OCI-M1 (cell line): ENCODE data around the gene IL10.
"Not testable (repeated sequence)": the region's sequence is repeated elsewhere in the genome, so short reads cannot be mapped to it uniquely, and the experiment has no call there.

Experiments used
- DNase-seq: peaks from one replicate; lab custom pipeline; 2025; lab: John Stamatoyannopoulos, UW

IL10 gene

GRCh38 chr1:206765771-206766170 is 6.5 kb downstream of the IL10 start:
- DNase-seq = peak; percentile 57

- DNase-seq = not testable (repeated sequence)
Measured at GRCh38 chr1:206762741-206763364, 9.4 kb downstream of the IL10 start.

- DNase-seq = no peak
Measured at GRCh38 chr1:206761159-206761768, 11.0 kb downstream of the IL10 start.

- DNase-seq = no peak
Measured at GRCh38 chr1:206760590-206760989, 11.7 kb downstream of the IL10 start.

- no peak for DNase-seq
Measured at GRCh38 chr1:206757524-206758266, 14.6 kb downstream of the IL10 start.

GRCh38 chr1:206754011-206754410 is 18.3 kb downstream of the IL10 start:
- no peak for DNase-seq

- DNase-seq = no peak
Measured at GRCh38 chr1:206753141-206753540, 19.2 kb downstream of the IL10 start.

- DNase-seq = no peak
Measured at GRCh38 chr1:206752481-206752880, 19.8 kb downstream of the IL10 start.

GRCh38 chr1:206751891-206752290 is 20.4 kb downstream of the IL10 start:
- no peak for DNase-seq

GRCh38 chr1:206748348-206749030 is 23.8 kb downstream of the IL10 start:
- DNase-seq = no peak

GRCh38 chr1:206745301-206745700 is 27.0 kb downstream of the IL10 start:
- no peak for DNase-seq

- DNase-seq = no peak
Measured at GRCh38 chr1:206744683-206745082, 27.6 kb downstream of the IL10 start.

GRCh38 chr1:206742719-206743383 is 29.4 kb downstream of the IL10 start:
- no peak for DNase-seq

- DNase-seq = no peak
Measured at GRCh38 chr1:206741142-206741701, 31.1 kb downstream of the IL10 start.

GRCh38 chr1:206739411-206740076 is 32.8 kb downstream of the IL10 start:
- no peak for DNase-seq

- DNase-seq = peak; percentile 66
Measured at GRCh38 chr1:206738370-206739366, 33.6 kb downstream of the IL10 start.

- DNase-seq = peak; percentile 42
Measured at GRCh38 chr1:206737729-206738201, 34.5 kb downstream of the IL10 start.

GRCh38 chr1:206736878-206737728 is 35.2 kb downstream of the IL10 start:
- DNase-seq = no peak

- peak; percentile 83 for DNase-seq
Measured at GRCh38 chr1:206735553-206736031, 36.7 kb downstream of the IL10 start.
